Temporal lobe (tissue), 2 donors: ENCODE measurements around the gene SSBP1. TPM values are rescaled to one million over a fixed set of nuclear protein-coding genes. Genes with fewer than 3 reads are reported as not detected.

Experiments used
- small RNA-seq: library from RNA; depleted of rRNA; stranded (forward); fragments of <200 nt; gene quantifications from one replicate; pipeline ENCODE3, GENCODE V24; 2014; ENCODE audit warnings: low replicate concordance
- total RNA-seq: library from RNA; depleted of rRNA; stranded (reverse); fragments of >200 nt; gene quantifications from one replicate; pipeline ENCODE4 v1.2.3, GENCODE V29; 2014

Gene SSBP1
- total RNA-seq, 1 donor from 2014 or later: 65.2 TPM

Small RNA genes lying within 50 kb of the gene (small RNA-seq; reads per million reads assigned to genes)
- gene RNU1-82P: not detected

Other genes with a start within 250 kb of the SSBP1 start
- 34.4 TPM for gene AGK, start 186.9 kb upstream of the SSBP1 start, total RNA-seq
- gene DENND11, start 36.2 kb upstream of the SSBP1 start, total RNA-seq: 30.0 TPM
- 0.49 TPM for gene WEE2, start 30.0 kb upstream of the SSBP1 start, total RNA-seq
- gene TAS2R3, start 25.7 kb downstream of the SSBP1 start, total RNA-seq: 5.7 TPM
- 3.4 TPM for gene TAS2R4, start 38.3 kb downstream of the SSBP1 start, total RNA-seq
- gene TAS2R5, start 51.9 kb downstream of the SSBP1 start, total RNA-seq: 1.5 TPM
- not detected for gene PRSS37, start 103.1 kb downstream of the SSBP1 start, total RNA-seq
- gene OR9A4, start 178.0 kb downstream of the SSBP1 start, total RNA-seq: not detected
- gene CLEC5A, start 208.6 kb downstream of the SSBP1 start, total RNA-seq: not detected
- not detected for gene TAS2R38, start 235.4 kb downstream of the SSBP1 start, total RNA-seq